Measurements from ENCODE around the gene NUSAP1. TPM values are rescaled to one million over a fixed set of nuclear protein-coding genes. Genes with fewer than 3 reads are reported as not detected.
"Not testable (repeated sequence)": the region's sequence is repeated elsewhere in the genome, so short reads cannot be mapped to it uniquely, and the experiment has no call there.

The NUSAP1 gene
- total RNA-seq, 1 donor from 2014 or later, result 2.3 TPM

GRCh38 chr15:41387646-41388045 lies 55.0 kb downstream of the NUSAP1 start:
- ATAC-seq (ENCODE audit: poor library complexity), result no peak
- no peak for DNase-seq
- intact Hi-C loops (cut with DNase I), result no loop called here

GRCh38 chr15:41392659-41393058 lies 60.0 kb downstream of the NUSAP1 start:
- DNase-seq (no peak), ATAC-seq (ENCODE audit: poor library complexity) (no peak)
- intact Hi-C loops (cut with DNase I), result no loop called here

- intact Hi-C loops (cut with DNase I), result no loop called here
- DNase-seq, result no peak
- ATAC-seq (ENCODE audit: poor library complexity), result no peak
These were observed 62.2 kb downstream of the NUSAP1 start for GRCh38 chr15:41394924-41395323.

- no peak for ATAC-seq (ENCODE audit: poor library complexity)
- DNase-seq, result no peak
- intact Hi-C loops (cut with DNase I), result no loop called here
These were observed 63.4 kb downstream of the NUSAP1 start for GRCh38 chr15:41396111-41396510.

GRCh38 chr15:41401904-41402267 lies 69.2 kb downstream of the NUSAP1 start:
- intact Hi-C loops (cut with DNase I), result no loop called here
- no peak for ATAC-seq (ENCODE audit: poor library complexity)

GRCh38 chr15:41407341-41407740 lies 74.7 kb downstream of the NUSAP1 start:
- intact Hi-C loops (cut with DNase I), result no loop called here
- DNase-seq (no peak), ATAC-seq (ENCODE audit: poor library complexity) (no peak)

More at GRCh38 chr15:41401904-41402267, 69.2 kb downstream of the NUSAP1 start:
- no peak for DNase-seq

- intact Hi-C loops (cut with DNase I), result no loop called here
- ATAC-seq (ENCODE audit: poor library complexity) (peak; percentile 59), DNase-seq (no peak)
These were observed 75.6 kb downstream of the NUSAP1 start for GRCh38 chr15:41408234-41408641.

GRCh38 chr15:41411031-41411430 lies 78.3 kb downstream of the NUSAP1 start:
- DNase-seq (no peak), ATAC-seq (ENCODE audit: poor library complexity) (no peak)
- intact Hi-C loops (cut with DNase I), result no loop called here

GRCh38 chr15:41411441-41411840 lies 78.8 kb downstream of the NUSAP1 start:
- DNase-seq (no peak), ATAC-seq (ENCODE audit: poor library complexity) (no peak)
- intact Hi-C loops (cut with DNase I), result no loop called here

- ATAC-seq (ENCODE audit: poor library complexity) (peak; percentile 34), DNase-seq (no peak)
- intact Hi-C loops (cut with DNase I), result no loop called here
These were observed 83.6 kb downstream of the NUSAP1 start for GRCh38 chr15:41416128-41416741.

- DNase-seq, result peak; percentile 98
- peak; percentile 98 for ATAC-seq (ENCODE audit: poor library complexity)
These were observed 84.2 kb downstream of the NUSAP1 start, which contains the start of gene RTF1 for GRCh38 chr15:41416742-41417417. TSS of gene RTF1 (plus strand) at chr15:41417095. CDS start at chr15:41417116, 21 bp downstream.

GRCh38 chr15:41417418-41418195 lies 84.9 kb downstream of the NUSAP1 start:
- peak; percentile 57 for ATAC-seq (ENCODE audit: poor library complexity)
- no peak for DNase-seq
- intact Hi-C loops (cut with DNase I), result no loop called here

More at GRCh38 chr15:41416742-41417417, 84.2 kb downstream of the NUSAP1 start, which contains the start of gene RTF1:
- intact Hi-C loops (cut with DNase I), result no loop called here

GRCh38 chr15:41423979-41424659 lies 91.4 kb downstream of the NUSAP1 start:
- no peak for ATAC-seq (ENCODE audit: poor library complexity)
- intact Hi-C loops (cut with DNase I), result no loop called here
- no peak for DNase-seq

GRCh38 chr15:41424809-41425208 lies 92.1 kb downstream of the NUSAP1 start:
- no peak for ATAC-seq (ENCODE audit: poor library complexity)
- intact Hi-C loops (cut with DNase I), result no loop called here

GRCh38 chr15:41425907-41426306 lies 93.2 kb downstream of the NUSAP1 start:
- ATAC-seq (ENCODE audit: poor library complexity); DNase-seq; intact Hi-C loops (cut with DNase I): not testable (repeated sequence)

More at GRCh38 chr15:41424809-41425208, 92.1 kb downstream of the NUSAP1 start:
- no peak for DNase-seq

- ATAC-seq (ENCODE audit: poor library complexity) (no peak), DNase-seq (no peak)
- intact Hi-C loops (cut with DNase I), result no loop called here
These were observed 96.6 kb downstream of the NUSAP1 start for GRCh38 chr15:41429003-41429890.

All from Right ventricle myocardium superior (tissue), 1 donor.